Peyer's patch (tissue), 4 donors: ENCODE results near the gene CLHC1.

Source experiments
- CTCF ChIP-seq, 6 experiments: fragments of 450-650 bp in 4 of 6; fragments of 200-600 bp in 2 of 6; sonication (generic) in 1 of 6; IDR thresholded peaks; one replicate each; pipeline ENCODE4 v1.5.1; 2017 to 2019; ENCODE audit warnings: antibody characterized with exemption in 6 of 6, mild to moderate bottlenecking in 3 of 6, moderate library complexity in 1 of 6
- POLR2A ChIP-seq, 2 donors: fragments of 450-650 bp; IDR thresholded peaks; one replicate each; pipeline ENCODE4 v1.5.1; 2017; ENCODE audit warnings: antibody characterized with exemption in 2 of 2, mild to moderate bottlenecking in 2 of 2, moderate library complexity in 2 of 2

GRCh38 chr2:55173438-55174054, 58.5 kb downstream of the CLHC1 start:
- TF ChIP-seq CTCF (IDR thresholded peaks at IDR 0.05) (no peak), POLR2A (IDR thresholded peaks at IDR 0.05) (no peak)
